ENCODE data around the gene MUC2.

Gene MUC2

DNA sequence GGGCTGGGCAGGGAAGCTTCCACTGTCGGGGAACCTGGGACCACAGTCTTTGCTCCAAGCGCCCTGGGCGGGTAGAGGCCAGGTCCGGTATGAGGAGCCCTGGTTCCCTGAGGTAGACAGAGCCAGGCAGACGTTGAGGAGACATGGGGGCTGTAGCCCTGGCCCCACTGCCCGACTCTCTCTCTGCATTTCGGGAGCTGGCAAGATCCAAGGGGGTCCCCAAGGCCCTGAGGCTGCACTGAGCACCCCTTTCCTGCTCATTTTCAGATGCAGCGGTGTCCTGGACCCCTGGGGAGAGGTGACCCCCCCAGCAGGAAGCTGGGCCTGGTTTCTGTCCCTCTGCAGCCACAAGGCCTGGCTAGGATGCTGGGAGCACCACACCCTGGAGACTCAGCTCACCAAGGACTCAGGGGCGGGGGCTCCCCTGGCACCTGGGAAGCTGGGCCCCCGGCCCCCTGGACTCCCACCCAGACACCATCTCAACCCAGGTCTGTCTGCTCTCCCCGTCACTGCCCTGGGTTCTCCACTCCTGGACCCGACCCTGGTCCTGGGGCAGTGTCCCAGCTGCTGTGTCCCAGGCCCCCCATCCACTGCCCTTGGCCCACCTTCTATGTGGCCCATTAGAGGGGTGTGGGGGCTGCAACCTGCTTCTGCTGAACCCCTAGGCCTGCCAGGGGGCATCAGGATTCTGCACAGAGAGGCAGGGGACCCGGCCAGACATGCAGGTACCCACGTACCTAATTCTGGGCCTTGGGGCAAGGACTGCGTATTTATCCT, 23.1 kb upstream of the MUC2 start:
- no peak overlapping the region for H3K4me3 ChIP-seq (ENCODE audit: low read depth, low read length)
- TF ChIP-seq CTCF (IDR thresholded peaks at IDR 0.05; ENCODE audit: low read depth, low read length, missing control alignments), result no peak
- DNase-seq (ENCODE audit: low read depth), result no peak

- no peak for TF ChIP-seq CTCF (IDR thresholded peaks at IDR 0.05; ENCODE audit: low read depth, low read length, missing control alignments)
- no peak for DNase-seq (ENCODE audit: low read depth)
- H3K4me3 ChIP-seq (ENCODE audit: low read depth, low read length), result no peak overlapping the region
Measured at GRCh38 chr11:1052133-1053011, 22.3 kb upstream of the MUC2 start.

- DNase-seq (ENCODE audit: low read depth), result no peak
- no peak for TF ChIP-seq CTCF (IDR thresholded peaks at IDR 0.05; ENCODE audit: low read depth, low read length, missing control alignments)
- no peak overlapping the region for H3K4me3 ChIP-seq (ENCODE audit: low read depth, low read length)
Measured at GRCh38 chr11:1053121-1053901, 21.4 kb upstream of the MUC2 start.

GRCh38 chr11:1054143-1055108, 20.2 kb upstream of the MUC2 start:
- DNase-seq (ENCODE audit: low read depth), result no peak
- no peak overlapping the region for H3K4me3 ChIP-seq (ENCODE audit: low read depth, low read length)
- no peak for TF ChIP-seq CTCF (IDR thresholded peaks at IDR 0.05; ENCODE audit: low read depth, low read length, missing control alignments)

DNA sequence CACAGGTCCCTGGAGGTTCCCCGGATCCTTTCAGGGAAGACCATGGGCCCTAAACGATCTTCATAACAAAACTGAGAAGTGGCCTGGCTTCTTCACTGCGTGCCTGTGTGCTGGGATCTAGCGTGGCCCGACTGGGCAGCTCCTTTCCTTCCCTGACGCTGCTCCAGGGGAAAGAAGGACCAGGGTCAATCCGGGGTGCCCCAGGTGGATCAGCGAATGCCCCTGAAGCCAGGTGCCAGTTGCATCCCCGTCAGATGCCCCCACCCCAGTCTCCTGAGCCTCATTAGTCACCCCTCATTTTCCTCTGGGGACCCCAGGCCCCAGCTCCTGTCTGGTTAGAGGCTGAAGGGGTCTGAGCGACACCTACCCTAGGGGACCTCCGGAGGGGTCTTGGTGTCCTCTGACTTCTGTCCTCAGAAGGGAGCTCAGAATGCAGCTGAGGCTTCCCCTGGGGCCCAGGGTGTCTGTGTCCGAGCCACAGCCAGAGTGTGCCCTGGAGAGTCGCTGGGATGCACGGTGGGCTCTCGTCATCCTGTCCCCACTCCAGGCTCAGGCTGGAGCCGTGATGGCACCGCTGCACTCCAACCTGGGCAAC, 19.5 kb upstream of the MUC2 start:
- TF ChIP-seq CTCF (IDR thresholded peaks at IDR 0.05; ENCODE audit: low read depth, low read length, missing control alignments), result no peak
- no peak overlapping the region for H3K4me3 ChIP-seq (ENCODE audit: low read depth, low read length)
- DNase-seq (ENCODE audit: low read depth), result no peak

Data from GM12864 (cell line).